ENCODE data around the gene SPATS2. TPM values are rescaled to one million over a fixed set of nuclear protein-coding genes. Genes with fewer than 3 reads are reported as not detected.

SPATS2 gene
- total and polyA plus RNA-seq, 4 donors: 5.5 to 29.8 (median 15.4) TPM

- intact Hi-C loops (cut with DNase I): no loop called here
- WGBS, 2 donors: 75 to 79% methylated on average over 14 of the region's 14 CpGs
- no peak overlapping the region for H3K27ac ChIP-seq (ENCODE audit: low read depth in 1 of 2, low read length in 2 of 2)
- no peaks in the 10 kb centered on the region for H3K36me3 ChIP-seq (ENCODE audit: control insufficient read depth in 1 of 2, insufficient read depth in 2 of 2, low read length in 1 of 2)
- no peaks in the 10 kb centered on the region for H3K4me1 ChIP-seq (ENCODE audit: control insufficient read depth in 1 of 2, insufficient read depth in 2 of 2, low read length in 2 of 2)
- peak in 1 of 2 donors; percentile 41 for DNase-seq
- no peak for ATAC-seq (ENCODE audit: low FRiP score)
- no peaks in the 10 kb centered on the region for H3K9me3 ChIP-seq (ENCODE audit: control insufficient read depth, low read length)
- no peaks in the 10 kb centered on the region for H3K27me3 ChIP-seq (ENCODE audit: control insufficient read depth in 1 of 2, insufficient read depth in 2 of 2, low read length in 1 of 2)
- H3K4me3 ChIP-seq (ENCODE audit: low read length in 2 of 2): no peak overlapping the region
These were observed 26.1 kb upstream of the SPATS2 start for GRCh38 chr12:49340971-49341776.

DNA sequence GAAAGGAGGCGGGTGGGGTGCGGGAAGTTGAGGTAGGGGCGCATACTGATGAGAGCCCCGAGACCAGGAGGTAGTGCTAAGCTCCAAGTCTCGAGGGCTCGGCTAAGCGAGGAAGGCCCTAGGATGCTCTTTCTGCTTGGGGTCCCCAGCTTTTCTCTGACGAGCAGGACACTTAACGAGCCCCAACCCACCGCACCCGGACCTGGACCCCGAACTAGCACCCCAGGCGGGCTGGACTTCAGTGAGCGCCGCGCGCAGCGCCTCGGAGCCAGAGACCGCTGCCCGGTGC lies 25.5 kb upstream of the SPATS2 start:
- Histone ChIP-seq H3K36me3 (ENCODE audit: control insufficient read depth in 1 of 2, insufficient read depth in 2 of 2, low read length in 1 of 2) (no peaks in the 10 kb centered on the region), H3K4me3 (ENCODE audit: low read length in 2 of 2) (no peak overlapping the region), H3K27ac (ENCODE audit: low read depth in 1 of 2, low read length in 2 of 2) (no peak overlapping the region), H3K4me1 (ENCODE audit: control insufficient read depth in 1 of 2, insufficient read depth in 2 of 2, low read length in 2 of 2) (no peaks in the 10 kb centered on the region), H3K27me3 (ENCODE audit: control insufficient read depth in 1 of 2, insufficient read depth in 2 of 2, low read length in 1 of 2) (no peaks in the 10 kb centered on the region), H3K9me3 (ENCODE audit: control insufficient read depth, low read length) (no peaks in the 10 kb centered on the region)
- intact Hi-C loops (cut with DNase I): no loop called here
- WGBS, 2 donors: 83 to 88% methylated on average over 21 of the region's 21 CpGs
- ATAC-seq (ENCODE audit: low FRiP score) (no peak), DNase-seq (no peak)

DNA sequence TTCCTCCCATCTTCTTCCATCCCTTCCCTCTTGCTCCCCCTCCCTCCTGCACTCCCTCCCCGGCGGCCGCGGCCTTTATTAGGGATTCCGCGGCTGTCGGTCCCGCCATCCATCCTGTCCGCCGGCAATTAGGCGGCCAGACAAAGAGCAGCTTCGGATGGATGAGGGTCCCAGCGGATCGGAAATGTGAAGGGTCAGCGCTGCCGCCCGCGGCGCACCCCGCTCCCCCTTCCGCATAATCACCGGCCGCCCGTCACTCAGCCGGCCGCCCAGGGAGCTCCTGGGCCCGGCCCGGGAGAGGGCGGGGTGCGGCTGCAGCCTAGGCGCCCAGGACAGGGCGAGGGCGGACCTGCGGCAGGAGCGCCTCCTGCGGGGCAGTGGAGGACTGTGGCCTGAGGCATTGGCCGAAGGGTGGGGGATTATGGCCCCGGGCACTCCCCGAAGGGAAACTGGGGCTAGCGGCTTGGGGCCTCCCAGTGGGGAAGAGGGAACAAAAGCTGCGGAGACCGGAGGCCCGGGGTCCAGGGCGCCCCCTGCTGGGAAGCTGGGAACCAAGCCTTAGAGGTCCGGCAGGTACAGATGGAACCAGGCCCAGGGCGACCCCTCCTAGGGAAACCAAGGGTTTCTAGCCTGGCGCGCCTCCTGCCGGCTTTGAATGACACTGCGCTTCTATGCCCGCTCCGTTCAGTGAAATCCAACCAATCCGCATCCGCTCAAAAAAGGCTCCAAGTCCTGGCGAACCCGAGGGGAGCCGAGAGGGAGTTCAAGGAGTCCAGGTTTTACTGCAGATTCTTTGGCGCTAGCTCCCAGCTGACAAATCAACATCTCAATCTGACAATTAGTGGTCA lies 25.0 kb upstream of the SPATS2 start:
- Histone ChIP-seq H3K36me3 (ENCODE audit: control insufficient read depth in 1 of 2, insufficient read depth in 2 of 2, low read length in 1 of 2) (no peaks in the 10 kb centered on the region), H3K27me3 (ENCODE audit: control insufficient read depth in 1 of 2, insufficient read depth in 2 of 2, low read length in 1 of 2) (no peaks in the 10 kb centered on the region), H3K4me1 (ENCODE audit: control insufficient read depth in 1 of 2, insufficient read depth in 2 of 2, low read length in 2 of 2) (no peaks in the 10 kb centered on the region), H3K27ac (ENCODE audit: low read depth in 1 of 2, low read length in 2 of 2) (no peak overlapping the region), H3K9me3 (ENCODE audit: control insufficient read depth, low read length) (no peaks in the 10 kb centered on the region), H3K4me3 (ENCODE audit: low read length in 2 of 2) (no peak overlapping the region)
- ATAC-seq (ENCODE audit: low FRiP score) (peak; percentile 66), DNase-seq (peak; percentile 85 to 91)
- WGBS, 2 donors: 7 to 8% methylated on average over 53 to 58 of the region's 58 CpGs
- intact Hi-C loops (cut with DNase I): no loop called here

DNA sequence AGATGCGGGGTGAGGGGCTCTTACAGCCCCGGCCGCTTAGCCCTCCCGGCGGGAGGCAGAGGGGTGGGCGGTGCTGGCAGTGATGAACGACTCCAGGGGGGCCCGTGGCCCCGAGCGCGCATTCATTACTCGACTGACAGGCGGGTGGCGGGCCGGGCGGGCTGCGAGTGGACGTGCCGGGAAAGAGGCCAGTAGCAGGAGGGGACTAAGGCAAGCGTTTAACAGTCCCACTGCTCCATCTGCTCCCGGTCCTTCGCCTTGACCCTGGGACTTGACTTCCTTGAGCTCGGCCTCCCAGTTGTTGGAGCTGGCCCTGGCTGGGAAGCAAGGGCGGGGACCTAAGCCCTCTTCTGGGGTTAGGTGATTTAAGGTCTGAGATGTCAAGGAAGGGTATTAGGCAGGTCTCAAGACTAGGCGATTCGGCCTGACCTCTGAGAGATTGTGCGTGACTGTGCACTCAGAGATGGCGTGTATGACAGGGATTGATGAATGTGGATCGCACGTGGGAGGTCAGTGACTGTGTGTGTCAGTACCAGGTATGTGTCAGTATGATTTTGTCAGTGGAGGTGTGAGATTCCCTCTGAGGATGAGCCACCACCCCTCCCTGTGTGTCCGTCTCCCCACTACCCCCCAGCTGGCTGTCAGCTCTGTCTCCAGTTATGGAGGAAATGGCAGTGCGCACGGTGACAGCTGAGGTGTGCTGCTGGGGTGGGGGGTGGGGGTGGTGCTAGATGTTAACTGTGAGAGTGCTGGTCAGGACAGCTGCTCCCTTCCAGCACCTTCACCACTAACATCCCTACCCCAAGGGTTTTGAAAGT lies 24.1 kb upstream of the SPATS2 start:
- Histone ChIP-seq H3K27me3 (ENCODE audit: control insufficient read depth in 1 of 2, insufficient read depth in 2 of 2, low read length in 1 of 2) (no peaks in the 10 kb centered on the region), H3K4me3 (ENCODE audit: low read length in 2 of 2) (no peak overlapping the region), H3K36me3 (ENCODE audit: control insufficient read depth in 1 of 2, insufficient read depth in 2 of 2, low read length in 1 of 2) (no peaks in the 10 kb centered on the region), H3K27ac (ENCODE audit: low read depth in 1 of 2, low read length in 2 of 2) (no peak overlapping the region), H3K9me3 (ENCODE audit: control insufficient read depth, low read length) (no peaks in the 10 kb centered on the region), H3K4me1 (ENCODE audit: control insufficient read depth in 1 of 2, insufficient read depth in 2 of 2, low read length in 2 of 2) (no peaks in the 10 kb centered on the region)
- 8% methylated on average over 33 of the region's 33 CpGs for WGBS, 2 donors
- no peak for ATAC-seq (ENCODE audit: low FRiP score)
- intact Hi-C loops (cut with DNase I): no loop called here
- DNase-seq: peak in 1 of 2 donors; percentile 62

GRCh38 chr12:49344486-49345050 lies 22.7 kb upstream of the SPATS2 start:
- 38 to 43% methylated on average over 15 of the region's 15 CpGs for WGBS, 2 donors
- no peaks in the 10 kb centered on the region for H3K36me3 ChIP-seq (ENCODE audit: control insufficient read depth in 1 of 2, insufficient read depth in 2 of 2, low read length in 1 of 2)
- no peaks in the 10 kb centered on the region for H3K27me3 ChIP-seq (ENCODE audit: control insufficient read depth in 1 of 2, insufficient read depth in 2 of 2, low read length in 1 of 2)
- H3K4me1 ChIP-seq (ENCODE audit: control insufficient read depth in 1 of 2, insufficient read depth in 2 of 2, low read length in 2 of 2): no peaks in the 10 kb centered on the region
- DNase-seq (no peak), ATAC-seq (ENCODE audit: low FRiP score) (no peak)
- H3K27ac ChIP-seq (ENCODE audit: low read depth in 1 of 2, low read length in 2 of 2): no peak overlapping the region
- H3K9me3 ChIP-seq (ENCODE audit: control insufficient read depth, low read length): no peaks in the 10 kb centered on the region
- H3K4me3 ChIP-seq (ENCODE audit: low read length in 2 of 2): no peak overlapping the region
- intact Hi-C loops (cut with DNase I): no loop called here

- Histone ChIP-seq H3K4me3 (ENCODE audit: low read length in 2 of 2) (peak overlapping the region; percentile 22 to 31), H3K27me3 (ENCODE audit: control insufficient read depth in 1 of 2, insufficient read depth in 2 of 2, low read length in 1 of 2) (no peaks in the 10 kb centered on the region), H3K4me1 (ENCODE audit: control insufficient read depth in 1 of 2, insufficient read depth in 2 of 2, low read length in 2 of 2) (no peaks in the 10 kb centered on the region), H3K27ac (ENCODE audit: low read depth in 1 of 2, low read length in 2 of 2) (no peak overlapping the region), H3K9me3 (ENCODE audit: control insufficient read depth, low read length) (no peaks in the 10 kb centered on the region), H3K36me3 (ENCODE audit: control insufficient read depth in 1 of 2, insufficient read depth in 2 of 2, low read length in 1 of 2) (no peaks in the 10 kb centered on the region)
- ATAC-seq (ENCODE audit: low FRiP score): no peak
- intact Hi-C loops (cut with DNase I): no loop called here
- no peak for DNase-seq
- WGBS, 2 donors: 1 to 2% methylated on average over 59 to 70 of the region's 70 CpGs
These were observed 22.0 kb upstream of the SPATS2 start for GRCh38 chr12:49345051-49345824.

DNA sequence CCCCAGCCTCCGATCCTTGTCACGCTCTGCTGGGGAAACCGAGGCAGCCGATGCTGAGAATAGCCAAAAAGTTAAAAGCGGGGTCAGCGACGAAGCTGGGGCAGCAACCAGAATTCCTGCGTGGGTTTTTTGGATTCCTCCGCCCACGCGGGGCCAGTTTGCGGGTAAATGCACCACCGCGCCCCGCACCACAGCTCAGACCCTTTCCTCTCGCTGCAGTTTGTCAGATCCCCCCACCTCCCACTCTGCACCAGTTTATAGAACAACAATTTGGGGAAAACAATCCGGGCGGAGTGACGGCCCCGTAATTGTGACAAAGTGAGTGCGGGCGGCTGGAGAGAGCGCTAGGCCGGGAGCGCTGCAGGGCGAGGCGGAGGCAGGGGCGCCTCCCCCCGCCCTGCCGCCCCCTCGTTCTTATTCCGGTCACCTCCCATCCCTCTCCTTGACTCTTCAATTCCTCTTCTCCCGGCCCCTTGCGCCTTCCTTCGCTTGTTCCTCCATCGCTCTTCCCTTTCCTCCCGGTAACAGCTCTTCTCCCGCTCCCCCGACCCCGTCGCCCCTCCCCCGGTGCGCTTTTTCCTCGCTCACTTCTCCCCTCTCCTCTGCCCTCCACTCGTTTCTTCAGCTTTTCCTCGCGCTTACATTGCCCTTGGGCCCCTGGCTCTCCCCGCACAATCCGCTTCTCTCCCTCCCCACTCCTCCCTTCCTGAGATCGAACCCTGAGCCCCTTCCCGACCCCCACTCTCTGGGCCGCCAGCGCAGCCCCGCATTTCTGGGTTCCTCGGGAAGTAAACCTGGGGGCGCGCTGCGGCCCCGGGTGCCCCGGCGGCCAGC lies 21.2 kb upstream of the SPATS2 start:
- H3K27ac ChIP-seq (ENCODE audit: low read depth in 1 of 2, low read length in 2 of 2): no peak overlapping the region
- 1 to 2% methylated on average over 55 to 61 of the region's 61 CpGs for WGBS, 2 donors
- H3K36me3 ChIP-seq (ENCODE audit: control insufficient read depth in 1 of 2, insufficient read depth in 2 of 2, low read length in 1 of 2): no peaks in the 10 kb centered on the region
- H3K9me3 ChIP-seq (ENCODE audit: control insufficient read depth, low read length): no peaks in the 10 kb centered on the region
- intact Hi-C loops (cut with DNase I): no loop called here
- H3K4me3 ChIP-seq (ENCODE audit: low read length in 2 of 2): peak overlapping the region in 1 of 2 donors; percentile 4
- H3K4me1 ChIP-seq (ENCODE audit: control insufficient read depth in 1 of 2, insufficient read depth in 2 of 2, low read length in 2 of 2): no peaks in the 10 kb centered on the region
- DNase-seq (no peak), ATAC-seq (ENCODE audit: low FRiP score) (no peak)
- H3K27me3 ChIP-seq (ENCODE audit: control insufficient read depth in 1 of 2, insufficient read depth in 2 of 2, low read length in 1 of 2): no peaks in the 10 kb centered on the region

All from aorta (tissue), 5 donors.